PC-3 (cell line): ENCODE measurements around the gene HRH3. TPM values are rescaled to one million over a fixed set of nuclear protein-coding genes. Genes with fewer than 3 reads are reported as not detected.
A peak's percentile ranks its signal among the peaks of the same experiment; 100 is the strongest.

Experiments used
- ATAC-seq: fragments of 200-7000 bp; cut with Tn5 transposase; 2 replicates; pipeline ENCODE4 v1.9.1; 2020; ENCODE audit warnings: mild to moderate bottlenecking, moderate library complexity
- BruUV-seq: library from RNA; stranded (reverse); fragments of 400-500 nt; replicated peaks from 2 replicates; lab custom pipeline; 2021; lab: Mats Ljungman, UMichigan
- CTCF ChIA-PET: fragments of 300-600 bp; sonication (Branson Sonifier 250); formaldehyde crosslinking; loops from one replicate; lab custom pipeline; 2022; ENCODE audit warnings: antibody characterized with exemption; lab: Charles Lee
- POLR2A ChIA-PET: fragments of 300-600 bp; sonication (Branson Sonifier 250); formaldehyde crosslinking; loops from one replicate; lab custom pipeline; 2022; ENCODE audit warnings: antibody characterized with exemption; ENCODE audit not compliant: unreplicated experiment; lab: Charles Lee
- DNase-seq: peaks from one replicate; pipeline ENCODE4 v3.0.0-alpha.2; 2015
- H2AFZ ChIP-seq: fragments of 300-600 bp; sonication (generic); 2 replicates; pipeline ENCODE4 v1.6.0; 2016; ENCODE audit warnings: antibody characterized with exemption, low read length
- H3F3A ChIP-seq: fragments of 300-600 bp; sonication (generic); one replicate; pipeline ENCODE4 v1.6.0; 2017; ENCODE audit warnings: antibody characterized with exemption, low read length, control low read depth, mild to moderate bottlenecking; ENCODE audit not compliant: unreplicated experiment
- H3K27ac ChIP-seq: fragments of 300-600 bp; sonication (generic); 2 replicates; pipeline ENCODE4 v1.5.1; 2016; ENCODE audit warnings: mild to moderate bottlenecking, low read length
- H3K27me3 ChIP-seq: fragments of 300-600 bp; sonication (generic); 2 replicates; pipeline ENCODE4 v1.6.1; 2016; ENCODE audit warnings: low read length, mixed read lengths
- H3K36me3 ChIP-seq: fragments of 300-600 bp; sonication (generic); 2 replicates; pipeline ENCODE4 v1.6.1; 2016; ENCODE audit warnings: low read depth, mixed run types, low read length, mixed read lengths
- H3K4me1 ChIP-seq: fragments of 300-600 bp; sonication (generic); 2 replicates; pipeline ENCODE4 v1.5.1; 2016; ENCODE audit warnings: low read length; ENCODE audit not compliant: insufficient read depth
- H3K4me2 ChIP-seq: fragments of 300-600 bp; sonication (generic); 2 replicates; pipeline ENCODE4 v1.6.0; 2016; ENCODE audit warnings: low read length
- H3K4me3 ChIP-seq: fragments of 300-600 bp; sonication (generic); 2 replicates; pipeline ENCODE4 v1.5.1; 2016; ENCODE audit warnings: mild to moderate bottlenecking, low read length, mixed read lengths
- H3K79me2 ChIP-seq: fragments of 300-600 bp; sonication (generic); 2 replicates; pipeline ENCODE4 v1.6.1; 2017; ENCODE audit warnings: low read length, mixed read lengths
- H3K9ac ChIP-seq: fragments of 300-600 bp; sonication (generic); 2 replicates; pipeline ENCODE4 v1.6.0; 2016; ENCODE audit warnings: mild to moderate bottlenecking, low read length
- H3K9me2 ChIP-seq: fragments of 300-600 bp; sonication (generic); replicated peaks from 2 replicates; pipeline ENCODE4 v1.6.1; 2016; ENCODE audit warnings: mixed run types, low read length, mixed read lengths
- H3K9me3 ChIP-seq: fragments of 300-600 bp; sonication (generic); 2 replicates; pipeline ENCODE4 v1.6.1; 2016; ENCODE audit warnings: low read length, mixed read lengths
- H4K20me1 ChIP-seq: fragments of 300-600 bp; sonication (generic); 2 replicates; pipeline ENCODE4 v1.6.1; 2016; ENCODE audit warnings: low read length, mixed read lengths
- CTCF ChIP-seq: fragments of 300-600 bp; sonication (generic); conservative IDR thresholded peaks from 2 replicates; pipeline ENCODE4 v1.5.1; 2017; ENCODE audit warnings: antibody characterized with exemption, low read depth, mild to moderate bottlenecking, low read length
- EZH2 ChIP-seq: fragments of 300-600 bp; sonication (generic); IDR thresholded peaks from one replicate; pipeline ENCODE4 v1.6.1; 2017; ENCODE audit warnings: antibody characterized with exemption, mild to moderate bottlenecking, low read length; ENCODE audit not compliant: unreplicated experiment
- EZH2phosphoT487 ChIP-seq: fragments of 300-600 bp; sonication (generic); IDR thresholded peaks from 2 replicates; pipeline ENCODE4 v1.6.1; 2018; ENCODE audit warnings: mild to moderate bottlenecking, antibody characterized with exemption, low read length, borderline replicate concordance
- intact Hi-C: fragments of 100-400 bp; cut with micrococcal nuclease; formaldehyde crosslinking; loops from 2 replicates; pipeline ENCODE4 v1.9.0; 2023
- total RNA-seq: library from RNA; depleted of rRNA; stranded (reverse); fragments of >200 nt; gene quantifications from 2 replicates; pipeline ENCODE4 v1.2.3, GENCODE V29; 2014

Gene HRH3
- total RNA-seq, 1 experiment from 2014 or later, result not detected

GRCh38 chr20:62237801-62238568 lies 17.9 kb upstream of the HRH3 start, which contains the start of gene OSBPL2:
TSS of gene OSBPL2 (plus strand) at chr20:62238521. CDS start at chr20:62256185, 17,664 bp downstream.
- DNase-seq (peak; percentile 99), ATAC-seq (peak; percentile 96)
- H3K9me3 ChIP-seq, result no peaks in the 10 kb centered on the region
- ChIA-PET POLR2A (no interaction called here), CTCF (interaction anchor here (0.6 kb wide), 1 partner anchor 64 kb away, joined by 4 read pairs; no protein-coding TSS in a partner anchor)
- BruUV-seq, result no TSS peak
- TF ChIP-seq CTCF (no peak), EZH2 (no peak), EZH2phosphoT487 (no peak)
- peak within 1 kb of the TSS; percentile 59 for H2AFZ ChIP-seq
- H3K27ac ChIP-seq, result 0 out of 2 replicates have a peak within 1 kb of the TSS, but pooled peaks have one; percentile 13
- no peaks in the 10 kb centered on the region for H3K9me2 ChIP-seq
- intact Hi-C loops, result loop anchor here (2.0 kb wide), 1 partner anchor 55 kb away; the partner anchor contains the start of gene MTG2
- 0 out of 2 replicates have a peak, but pooled peaks cover 3% of the 10 kb centered on the region for H3K36me3 ChIP-seq
- no peaks in the 10 kb centered on the region for H3K27me3 ChIP-seq
- peak within 1 kb of the TSS; percentile 99 for H3K4me2 ChIP-seq
- H3K9ac ChIP-seq, result peak within 1 kb of the TSS; percentile 74
- H3K4me1 ChIP-seq, result peaks cover 29% of the 10 kb centered on the region
- peak within 1 kb of the TSS; percentile 89 for H3K4me3 ChIP-seq
- H4K20me1 ChIP-seq, result peaks cover 23% of the 10 kb centered on the region; the same call in 1 of the 2 replicates
- peaks cover 44% of the 10 kb centered on the region for H3K79me2 ChIP-seq
- no peaks in the 10 kb centered on the region for H3F3A ChIP-seq

GRCh38 chr20:62237514-62237800 lies 17.4 kb upstream of the HRH3 start:
- no peaks in the 10 kb centered on the region for H3K9me2 ChIP-seq
- POLR2A ChIA-PET, result no interaction called here
- H3K4me3 ChIP-seq, result no peak overlapping the region
- peaks cover 38% of the 10 kb centered on the region for H3K79me2 ChIP-seq
- CTCF ChIA-PET, result no interaction called here
- 0 out of 2 replicates have a peak, but pooled peaks cover 3% of the 10 kb centered on the region for H3K36me3 ChIP-seq
- TF ChIP-seq EZH2phosphoT487 (no peak), EZH2 (no peak), CTCF (no peak)
- intact Hi-C loops, result no loop called here
- H2AFZ ChIP-seq, result peak overlapping the region; percentile 57; the same call in 1 of the 2 replicates
- no peak overlapping the region for H3K27ac ChIP-seq
- H3F3A ChIP-seq, result no peaks in the 10 kb centered on the region
- H3K9me3 ChIP-seq, result no peaks in the 10 kb centered on the region
- H4K20me1 ChIP-seq, result peaks cover 23% of the 10 kb centered on the region; the same call in 1 of the 2 replicates
- no peaks in the 10 kb centered on the region for H3K27me3 ChIP-seq
- no peak for ATAC-seq
- peaks cover 33% of the 10 kb centered on the region for H3K4me1 ChIP-seq
- no peak for DNase-seq
- no peak overlapping the region for H3K9ac ChIP-seq
- BruUV-seq, result no TSS peak
- peak overlapping the region; percentile 76; the same call in 1 of the 2 replicates for H3K4me2 ChIP-seq
